ENCODE results near the gene RAB7A.
"Not testable (repeated sequence)": the region's sequence is repeated elsewhere in the genome, so short reads cannot be mapped to it uniquely, and the experiment has no call there.

GRCh38 chr3:128832979-128833378, 107.0 kb downstream of the RAB7A start:
- not testable (repeated sequence) for TF ChIP-seq CTCF, POLR2A (IDR thresholded peaks at IDR 0.05)
